SHP77 (cell line): ENCODE results near the gene NPLOC4.
"Not testable (repeated sequence)": the region's sequence is repeated elsewhere in the genome, so short reads cannot be mapped to it uniquely, and the experiment has no call there.

Experiments used
- DNase-seq, 2 experiments: peaks; one replicate each; lab custom pipeline; 2025; lab: John Stamatoyannopoulos, UW

NPLOC4 gene

GRCh38 chr17:81584771-81585170, 52.1 kb downstream of the NPLOC4 start:
- not testable (repeated sequence) for DNase-seq

- no peak for DNase-seq
Measured at GRCh38 chr17:81583589-81584342, 53.1 kb downstream of the NPLOC4 start.

- no peak for DNase-seq
Measured at GRCh38 chr17:81582749-81583148, 54.2 kb downstream of the NPLOC4 start.

- DNase-seq, result no peak
Measured at GRCh38 chr17:81582341-81582740, 54.6 kb downstream of the NPLOC4 start.

- DNase-seq, result no peak
Measured at GRCh38 chr17:81581758-81582157, 55.2 kb downstream of the NPLOC4 start.

GRCh38 chr17:81580481-81580880, 56.4 kb downstream of the NPLOC4 start:
- no peak for DNase-seq

- DNase-seq, result no peak
Measured at GRCh38 chr17:81579821-81580321, 57.0 kb downstream of the NPLOC4 start.

GRCh38 chr17:81579298-81579697, 57.6 kb downstream of the NPLOC4 start:
- no peak for DNase-seq

- DNase-seq, result no peak
Measured at GRCh38 chr17:81578561-81579225, 58.2 kb downstream of the NPLOC4 start.

GRCh38 chr17:81578038-81578441, 58.9 kb downstream of the NPLOC4 start:
- DNase-seq, result no peak

- DNase-seq, result peak; percentile 59 to 81
Measured at GRCh38 chr17:81577278-81578000, 59.5 kb downstream of the NPLOC4 start.

GRCh38 chr17:81576621-81577277, 60.2 kb downstream of the NPLOC4 start:
- DNase-seq, result no peak

GRCh38 chr17:81575836-81576235, 61.1 kb downstream of the NPLOC4 start:
- DNase-seq, result no peak

- DNase-seq, result no peak
Measured at GRCh38 chr17:81574643-81574956, 62.3 kb downstream of the NPLOC4 start.

GRCh38 chr17:81573794-81574642, 62.9 kb downstream of the NPLOC4 start:
- no peak for DNase-seq

GRCh38 chr17:81572563-81573168, 64.2 kb downstream of the NPLOC4 start:
- no peak for DNase-seq

- DNase-seq, result no peak
Measured at GRCh38 chr17:81570964-81571363, 65.9 kb downstream of the NPLOC4 start.

GRCh38 chr17:81569986-81570514, 66.9 kb downstream of the NPLOC4 start:
- DNase-seq, result no peak

GRCh38 chr17:81568416-81568815, 68.5 kb downstream of the NPLOC4 start:
- no peak for DNase-seq

- DNase-seq, result no peak
Measured at GRCh38 chr17:81567191-81567590, 69.7 kb downstream of the NPLOC4 start.
